ENCODE measurements around the gene VAT1L. TPM values are rescaled to one million over a fixed set of nuclear protein-coding genes. Genes with fewer than 3 reads are reported as not detected.

The VAT1L gene
- total and polyA plus RNA-seq, 4 donors, result 0.17 to 0.98 (median 0.26) TPM

GRCh38 chr16:77760800-77761199 lies 27.6 kb upstream of the VAT1L start:
- no peak for TF ChIP-seq NR2F2 (IDR thresholded peaks at IDR 0.05)
- TF ChIP-seq HNF4A (conservative IDR thresholded peaks at IDR 0.05), result no peak
- no peak for TF ChIP-seq RAD21 (IDR thresholded peaks at IDR 0.05)
- no peak for TF ChIP-seq EGR1 (IDR thresholded peaks at IDR 0.05; ENCODE audit: low read depth in 2 of 2)
- no peak for TF ChIP-seq JUND (IDR thresholded peaks at IDR 0.05)
- no peak for TF ChIP-seq YY1 (IDR thresholded peaks at IDR 0.05)
- TF ChIP-seq FOXA1 (IDR thresholded peaks at IDR 0.05), result no peak
- TF ChIP-seq CTCF (IDR thresholded peaks at IDR 0.05; ENCODE audit: low read depth, low read length, missing input control), result no peak
- TF ChIP-seq ZBTB33 (IDR thresholded peaks at IDR 0.05), result no peak
- TF ChIP-seq GABPA (IDR thresholded peaks at IDR 0.05 in 1 of 2, conservative IDR thresholded peaks at IDR 0.05 in 1 of 2), result no peak
- TF ChIP-seq TAF1 (conservative IDR thresholded peaks at IDR 0.05), result no peak
- TF ChIP-seq SP1 (IDR thresholded peaks at IDR 0.05), result no peak
- no peak for TF ChIP-seq HNF4G (IDR thresholded peaks at IDR 0.05)
- no peak for TF ChIP-seq RXRA (IDR thresholded peaks at IDR 0.05)
- TF ChIP-seq FOXA2 (IDR thresholded peaks at IDR 0.05), result no peak
- TF ChIP-seq ATF3 (IDR thresholded peaks at IDR 0.05), result no peak
- no peak for TF ChIP-seq REST (IDR thresholded peaks at IDR 0.05)
- TF ChIP-seq MAX (IDR thresholded peaks at IDR 0.05), result no peak
- DNase-seq (ENCODE audit: low spot score), result no peak
- Histone ChIP-seq H3K9ac (ENCODE audit: low read depth in 1 of 2, low read length in 2 of 2) (no peak overlapping the region), H3K4me3 (ENCODE audit: low read depth in 1 of 3, low read length in 3 of 3) (no peak overlapping the region), H3K36me3 (ENCODE audit: control insufficient read depth in 4 of 4, insufficient read depth in 3 of 4, low read depth in 1 of 4, low read length in 3 of 4) (no peaks in the 10 kb centered on the region), H3K27me3 (ENCODE audit: control insufficient read depth in 4 of 4, insufficient read depth in 4 of 4, low read length in 3 of 4) (no peaks in the 10 kb centered on the region), H3K27ac (ENCODE audit: low read depth in 1 of 2, low read length in 2 of 2) (no peak overlapping the region), H3K4me1 (ENCODE audit: control insufficient read depth in 4 of 4, insufficient read depth in 4 of 4, low read length in 3 of 4) (peaks cover 0 to 9% (median 5%) of the 10 kb centered on the region in 4 donors), H3K9me3 (ENCODE audit: control insufficient read depth in 4 of 4, low read length in 3 of 4) (no peaks in the 10 kb centered on the region)
- WGBS, result 84% methylated on average over 1 of the region's 1 CpG
